HEK293T (cell line): ENCODE results near the gene B9D2.

Experiments used
- CTCF ChIA-PET: fragments of 350-600 bp; formaldehyde crosslinking; extraction: SDS; loops from one replicate; lab custom pipeline; 2021; ENCODE audit warnings: antibody characterized with exemption, inconsistent platforms; lab: Yijun Ruan, JAX
- POLR2A ChIA-PET: fragments of 350-600 bp; formaldehyde crosslinking; extraction: SDS; loops from one replicate; lab custom pipeline; 2020; ENCODE audit warnings: antibody characterized with exemption, inconsistent platforms; lab: Yijun Ruan, JAX
- DNase-seq: peaks from one replicate; pipeline ENCODE4 v3.0.0; 2012; ENCODE audit warnings: mixed read lengths; ENCODE audit errors: extremely low spot score
- ARNT ChIP-seq: fragments of 450-650 bp; IDR thresholded peaks from 2 replicates; pipeline ENCODE4 v1.6.1; 2017; ENCODE audit warnings: mild to moderate bottlenecking
- BHLHE40 ChIP-seq: fragments of 450-650 bp; IDR thresholded peaks from 2 replicates; pipeline ENCODE4 v1.6.1; 2016; ENCODE audit warnings: mild to moderate bottlenecking, moderate library complexity, borderline replicate concordance
- CTBP1 ChIP-seq: fragments of 450-650 bp; IDR thresholded peaks from 2 replicates; pipeline ENCODE4 v1.6.1; 2016; ENCODE audit warnings: borderline replicate concordance
- ELF4 ChIP-seq: fragments of 450-650 bp; IDR thresholded peaks from 2 replicates; pipeline ENCODE4 v1.6.1; 2017; ENCODE audit warnings: antibody characterized with exemption
- FOXA1 ChIP-seq: fragments of 450-650 bp; IDR thresholded peaks from 2 replicates; pipeline ENCODE4 v1.6.1; 2016; ENCODE audit warnings: mild to moderate bottlenecking
- FOXK2 ChIP-seq: fragments of 450-650 bp; IDR thresholded peaks from 2 replicates; pipeline ENCODE4 v1.6.1; 2016; ENCODE audit warnings: mild to moderate bottlenecking
- FOXM1 ChIP-seq: fragments of 450-650 bp; IDR thresholded peaks from 2 replicates; pipeline ENCODE4 v1.6.1; 2017; ENCODE audit warnings: mild to moderate bottlenecking, borderline replicate concordance
- HDGF ChIP-seq: fragments of 450-650 bp; IDR thresholded peaks from 2 replicates; pipeline ENCODE4 v1.6.1; 2017; ENCODE audit warnings: antibody characterized with exemption, borderline replicate concordance
- L3MBTL2 ChIP-seq: fragments of 450-650 bp; conservative IDR thresholded peaks from 2 replicates; pipeline ENCODE4 v1.6.1; 2016; ENCODE audit warnings: mild to moderate bottlenecking
- LEF1 ChIP-seq: fragments of 450-650 bp; IDR thresholded peaks from 2 replicates; pipeline ENCODE4 v1.6.1; 2017; ENCODE audit warnings: mild to moderate bottlenecking, borderline replicate concordance
- NFRKB ChIP-seq: fragments of 450-650 bp; IDR thresholded peaks from 2 replicates; pipeline ENCODE4 v1.6.1; 2016; ENCODE audit warnings: mild to moderate bottlenecking, moderate library complexity
- SP1 ChIP-seq: fragments of 450-650 bp; IDR thresholded peaks from 2 replicates; pipeline ENCODE4 v1.6.1; 2017
- SUZ12 ChIP-seq: fragments of 450-650 bp; IDR thresholded peaks from 2 replicates; pipeline ENCODE4 v1.6.1; 2016; ENCODE audit warnings: mild to moderate bottlenecking
- TARDBP ChIP-seq: fragments of 450-650 bp; IDR thresholded peaks from 2 replicates; pipeline ENCODE4 v1.6.1; 2016
- ZNF384 ChIP-seq: fragments of 450-650 bp; IDR thresholded peaks from 2 replicates; pipeline ENCODE4 v1.6.1; 2016
- TF ChIP-seq, protein P1 (sequence below): fragments of 450-650 bp; IDR thresholded peaks from 2 replicates; pipeline ENCODE4 v1.6.1; 2016

B9D2 gene

DNA sequence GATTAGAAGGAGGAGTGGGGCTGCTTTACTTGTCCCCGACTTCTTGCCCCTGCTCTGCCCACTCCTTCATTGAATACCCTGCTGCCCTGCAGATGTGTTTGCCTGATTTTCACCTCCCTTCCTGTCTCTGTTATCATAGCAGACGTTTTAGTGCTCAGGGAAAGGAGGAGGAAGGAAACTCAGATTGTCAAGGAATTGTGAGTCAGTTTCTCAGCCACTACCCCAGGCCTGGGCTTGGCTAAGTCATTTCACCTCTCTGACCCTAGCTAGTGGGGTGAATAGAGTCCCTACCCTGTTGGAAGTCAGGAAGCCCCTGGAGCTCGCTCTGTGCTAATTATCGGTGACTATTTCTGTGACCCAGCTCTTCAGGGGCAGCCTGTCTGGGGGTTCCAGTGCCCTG lies 37.5 kb upstream of the B9D2 start:
- CTCF ChIA-PET = no interaction called here
- no peak for TF ChIP-seq ELF4
- no peak for TF ChIP-seq LEF1
- no peak for TF ChIP-seq CTBP1
- TF ChIP-seq, protein P1, sequence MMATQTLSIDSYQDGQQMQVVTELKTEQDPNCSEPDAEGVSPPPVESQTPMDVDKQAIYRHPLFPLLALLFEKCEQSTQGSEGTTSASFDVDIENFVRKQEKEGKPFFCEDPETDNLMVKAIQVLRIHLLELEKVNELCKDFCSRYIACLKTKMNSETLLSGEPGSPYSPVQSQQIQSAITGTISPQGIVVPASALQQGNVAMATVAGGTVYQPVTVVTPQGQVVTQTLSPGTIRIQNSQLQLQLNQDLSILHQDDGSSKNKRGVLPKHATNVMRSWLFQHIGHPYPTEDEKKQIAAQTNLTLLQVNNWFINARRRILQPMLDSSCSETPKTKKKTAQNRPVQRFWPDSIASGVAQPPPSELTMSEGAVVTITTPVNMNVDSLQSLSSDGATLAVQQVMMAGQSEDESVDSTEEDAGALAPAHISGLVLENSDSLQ = no peak
- no peak for TF ChIP-seq FOXK2
- TF ChIP-seq NFRKB = no peak
- TF ChIP-seq HDGF = no peak
- no peak for TF ChIP-seq ARNT
- TF ChIP-seq TARDBP = no peak
- TF ChIP-seq SP1 = no peak
- no peak for TF ChIP-seq FOXM1
- no peak for TF ChIP-seq L3MBTL2
- TF ChIP-seq SUZ12 = no peak
- no peak for TF ChIP-seq ZNF384
- no peak for TF ChIP-seq BHLHE40
- TF ChIP-seq FOXA1 = no peak
- POLR2A ChIA-PET = no interaction called here
- no peak for DNase-seq

DNA sequence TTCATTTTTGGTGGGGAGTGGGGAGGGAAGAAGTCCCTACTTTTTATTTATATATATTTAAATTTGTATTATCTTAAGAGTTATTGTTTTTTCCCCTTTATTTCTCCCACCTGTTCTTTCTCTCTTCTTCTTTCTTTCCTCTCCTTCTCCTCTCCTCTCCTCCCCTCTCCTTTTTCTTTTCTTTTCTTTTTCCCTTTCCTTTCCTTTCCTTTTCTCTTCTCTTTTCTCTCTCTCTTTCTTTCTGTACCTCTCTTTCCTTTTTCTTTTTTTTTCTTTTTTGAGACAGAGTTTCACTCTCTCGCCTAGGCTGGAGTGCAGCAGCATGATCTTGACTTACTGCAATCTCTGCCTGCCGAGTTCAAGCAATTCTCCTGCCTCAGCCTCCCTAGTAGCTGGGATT lies 35.6 kb upstream of the B9D2 start:
- no peak for TF ChIP-seq FOXM1
- TF ChIP-seq ELF4 = no peak
- no peak for TF ChIP-seq CTBP1
- no peak for TF ChIP-seq HDGF
- no peak for TF ChIP-seq FOXA1
- no peak for TF ChIP-seq ZNF384
- no peak for TF ChIP-seq TARDBP
- no peak for TF ChIP-seq L3MBTL2
- TF ChIP-seq BHLHE40 = no peak
- no peak for TF ChIP-seq SP1
- no peak for TF ChIP-seq FOXK2
- TF ChIP-seq ARNT = no peak
- TF ChIP-seq SUZ12 = no peak
- TF ChIP-seq, protein P1 = no peak
- TF ChIP-seq NFRKB = no peak
- ChIA-PET CTCF (no interaction called here), POLR2A (interaction anchor here (0.9 to 1.9 kb wide), 2 partner anchors 9 to 40 kb away, joined by 5 to 8 read pairs; partner anchors contain the start of gene DMAC2)
- DNase-seq = no peak

DNA sequence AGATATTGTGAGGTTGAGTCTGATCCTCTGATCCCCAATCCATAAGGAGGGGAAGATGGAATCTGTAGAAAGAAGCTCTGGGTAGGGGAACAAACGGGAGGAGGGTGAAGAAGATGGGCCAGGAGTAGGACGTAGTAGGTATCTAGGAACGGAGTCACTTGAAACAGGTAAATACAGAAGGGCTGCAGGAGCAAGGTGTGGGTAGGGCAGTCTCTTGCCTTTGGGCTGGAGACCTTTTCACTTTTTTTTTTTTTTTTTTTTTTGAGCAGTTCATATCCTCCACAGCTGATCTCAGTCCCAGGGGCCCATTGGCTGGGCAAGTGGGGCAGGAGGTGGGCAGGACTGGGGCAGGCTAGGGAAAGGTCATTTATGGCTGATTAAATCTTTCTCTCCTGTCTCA lies 35.1 kb upstream of the B9D2 start:
- ChIA-PET CTCF (no interaction called here), POLR2A (interaction anchor here (0.9 to 1.9 kb wide), 2 partner anchors 10 to 40 kb away, joined by 5 to 8 read pairs; partner anchors contain the start of gene DMAC2)
- TF ChIP-seq, protein P1 = no peak
- TF ChIP-seq ELF4 (no peak), FOXM1 (no peak), L3MBTL2 (no peak), TARDBP (no peak), NFRKB (no peak), LEF1 (no peak), CTBP1 (no peak), ARNT (no peak), FOXK2 (no peak), ZNF384 (no peak), HDGF (no peak), BHLHE40 (no peak), SP1 (no peak)
- DNase-seq = no peak

DNA sequence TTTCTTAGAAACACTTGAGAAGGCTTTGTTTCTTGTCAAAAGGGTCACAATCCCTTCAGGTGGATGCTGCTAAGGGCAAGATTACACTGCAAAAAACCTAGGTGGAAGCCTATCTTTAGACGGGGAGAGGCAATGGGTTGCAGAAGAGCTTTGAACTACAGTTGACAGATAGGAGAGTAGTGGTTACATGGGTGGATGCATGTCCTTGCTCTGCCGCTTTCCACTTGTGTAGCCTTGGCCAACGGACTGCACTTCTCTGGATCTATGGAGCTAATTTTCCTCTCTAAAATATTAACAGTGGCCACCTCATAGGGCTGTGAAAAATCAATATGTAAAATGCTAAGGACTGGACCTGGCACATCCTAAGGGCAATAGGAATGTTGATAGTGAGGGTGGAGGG lies 34.6 kb upstream of the B9D2 start:
- DNase-seq = no peak
- ChIA-PET CTCF (no interaction called here), POLR2A (interaction anchor here (0.9 to 1.9 kb wide), 3 partner anchors 10 to 41 kb away, joined by 3 to 8 read pairs (median 5); partner anchors contain the start of gene DMAC2)
- no peak for TF ChIP-seq CTBP1
- TF ChIP-seq ELF4 = no peak
- no peak for TF ChIP-seq FOXK2

DNA sequence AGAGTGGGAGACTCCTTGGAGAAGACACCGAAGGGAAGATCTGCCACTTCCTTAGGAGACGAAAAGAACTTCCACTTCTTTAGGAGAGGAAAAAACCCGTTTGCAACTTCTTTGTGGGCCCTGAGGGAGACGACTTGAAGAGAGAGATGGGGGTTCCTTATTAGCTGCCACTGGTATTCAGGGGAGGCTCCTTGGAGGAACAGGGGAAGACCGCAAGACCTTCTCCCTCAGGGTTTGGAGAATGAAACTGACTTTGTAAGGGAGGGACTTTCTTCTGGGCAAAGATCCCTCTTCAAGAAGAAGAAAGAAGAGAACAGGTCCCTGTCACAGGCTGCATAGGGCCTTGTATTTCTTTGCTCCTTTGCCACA lies 34.1 kb upstream of the B9D2 start:
- TF ChIP-seq ARNT = no peak
- TF ChIP-seq SUZ12 = no peak
- no peak for TF ChIP-seq NFRKB
- TF ChIP-seq ELF4 = no peak
- TF ChIP-seq BHLHE40 = no peak
- TF ChIP-seq, protein P1 = no peak
- no peak for TF ChIP-seq FOXK2
- TF ChIP-seq L3MBTL2 = no peak
- TF ChIP-seq LEF1 = no peak
- no peak for TF ChIP-seq HDGF
- no peak for TF ChIP-seq CTBP1
- no peak for TF ChIP-seq ZNF384
- no peak for TF ChIP-seq TARDBP
- no peak for TF ChIP-seq FOXA1
- no peak for DNase-seq
- POLR2A ChIA-PET = interaction anchor here (1.0 to 1.9 kb wide), 2 partner anchors 11 to 42 kb away, joined by 3 to 8 read pairs; partner anchors contain the start of gene DMAC2
- CTCF ChIA-PET = no interaction called here
